ENCODE results near the gene C6orf141.
"Not testable (repeated sequence)": the region's sequence is repeated elsewhere in the genome, so short reads cannot be mapped to it uniquely, and the experiment has no call there.

C6orf141 gene

GRCh38 chr6:49582529-49582928 lies 32.1 kb downstream of the C6orf141 start:
- no peak for DNase-seq

- DNase-seq = not testable (repeated sequence)
Measured at GRCh38 chr6:49587262-49587661, 36.8 kb downstream of the C6orf141 start.

All from amniotic stem cell (primary cell).